Activated CD4-positive, alpha-beta T cell treated with anti-CD3 and anti-CD28 coated beads for 4 hours (primary cell): Measurements from ENCODE around the gene NUTF2.
"Not testable (repeated sequence)": the region's sequence is repeated elsewhere in the genome, so short reads cannot be mapped to it uniquely, and the experiment has no call there.

Experiments
- DNase-seq, 2 donors: peaks; one replicate each; pipeline ENCODE4 v3.0.0-alpha.2; 2020

NUTF2 gene

GRCh38 chr16:67846320-67847063 is at the start of gene NUTF2:
Gene NUTF2, plus strand, starts transcription at chr16:67846933. Its CDS starts 18,198 bp downstream, at chr16:67865131.
- peak; percentile 94 to 95 for DNase-seq

- DNase-seq, result no peak
Measured at GRCh38 chr16:67800338-67800926, 46.3 kb upstream of the NUTF2 start.

GRCh38 chr16:67801241-67801640 is 45.5 kb upstream of the NUTF2 start:
- no peak for DNase-seq

- peak; percentile 32 to 36 for DNase-seq
Measured at GRCh38 chr16:67801883-67802282, 44.9 kb upstream of the NUTF2 start.

GRCh38 chr16:67803894-67804293 is 42.8 kb upstream of the NUTF2 start:
- DNase-seq, result no peak

GRCh38 chr16:67804853-67805542 is 41.7 kb upstream of the NUTF2 start:
- DNase-seq, result no peak

- no peak for DNase-seq
Measured at GRCh38 chr16:67805718-67806427, 40.9 kb upstream of the NUTF2 start.

GRCh38 chr16:67806428-67807147 is 40.1 kb upstream of the NUTF2 start, which contains the start of the genes RANBP10 and TSNAXIP1:
Gene RANBP10, minus strand, starts transcription at chr16:67806560. Its CDS starts 24 bp downstream, at chr16:67806536.
Gene TSNAXIP1, plus strand, starts transcription at chr16:67806889. Its CDS starts 261 bp downstream, at chr16:67807150.
- peak; percentile 94 to 96 for DNase-seq

- DNase-seq, result no peak
Measured at GRCh38 chr16:67807148-67807682, 39.5 kb upstream of the NUTF2 start.

- no peak for DNase-seq
Measured at GRCh38 chr16:67811899-67812298, 34.8 kb upstream of the NUTF2 start.

GRCh38 chr16:67814567-67814966 is 32.2 kb upstream of the NUTF2 start:
- DNase-seq, result no peak

GRCh38 chr16:67820608-67821259 is 26.0 kb upstream of the NUTF2 start:
- DNase-seq, result no peak

- no peak for DNase-seq
Measured at GRCh38 chr16:67822511-67822910, 24.2 kb upstream of the NUTF2 start.

- DNase-seq, result no peak
Measured at GRCh38 chr16:67825119-67825518, 21.6 kb upstream of the NUTF2 start.

GRCh38 chr16:67825906-67826305 is 20.8 kb upstream of the NUTF2 start:
- DNase-seq, result no peak

GRCh38 chr16:67828651-67829050 is 18.1 kb upstream of the NUTF2 start:
- no peak for DNase-seq

GRCh38 chr16:67833030-67833414 is 13.7 kb upstream of the NUTF2 start:
- DNase-seq, result no peak

- peak; percentile 86 to 91 for DNase-seq
Measured at GRCh38 chr16:67833415-67834241, 13.1 kb upstream of the NUTF2 start.

- no peak for DNase-seq
Measured at GRCh38 chr16:67834242-67834614, 12.5 kb upstream of the NUTF2 start.

- DNase-seq, result not testable (repeated sequence)
Measured at GRCh38 chr16:67837190-67837589, 9.5 kb upstream of the NUTF2 start.

- DNase-seq, result no peak
Measured at GRCh38 chr16:67837811-67838210, 8.9 kb upstream of the NUTF2 start.
